H1 (cell line): ENCODE results near the gene MOB4. TPM values are rescaled to one million over a fixed set of nuclear protein-coding genes. Genes with fewer than 3 reads are reported as not detected.

Experiments
- CTCF ChIA-PET: fragments of 300-600 bp; sonication (Branson Sonifier 250); formaldehyde crosslinking; loops from one replicate; lab custom pipeline; 2021; ENCODE audit not compliant: partially characterized antibody; lab: Charles Lee
- POLR2A ChIA-PET: fragments of 300-600 bp; sonication (Branson Sonifier 250); formaldehyde crosslinking; loops from one replicate; lab custom pipeline; 2021; ENCODE audit warnings: inconsistent platforms; ENCODE audit not compliant: partially characterized antibody; lab: Charles Lee
- DNase-seq, 2 experiments: peaks; one replicate each; pipeline versions ENCODE4 v3.0.0 to v3.0.0-alpha.2; 2010 to 2022; ENCODE audit warnings: low spot score in 2 of 2, low read depth in 1 of 2, mixed read lengths in 1 of 2
- FAIRE-seq: peaks from 2 replicates; lab custom pipeline; 2011; peaks lifted over from hg19 to GRCh38; lab: Jason Lieb, UNC
- H2AFZ ChIP-seq: 2 replicates; pipeline ENCODE4 v1.8.1; 2012; ENCODE audit warnings: low read length, inconsistent platforms
- H2AK5ac ChIP-seq: 2 replicates; pipeline ENCODE4 v1.6.1; 2013; ENCODE audit warnings: low read depth, low read length
- H2BK120ac ChIP-seq: replicated peaks from 2 replicates; pipeline ENCODE3; 2013; ENCODE audit warnings: low read depth, low read length, inconsistent platforms
- H2BK12ac ChIP-seq: 2 replicates; pipeline ENCODE4 v1.6.1; 2013; ENCODE audit warnings: low read depth, low read length
- H2BK15ac ChIP-seq: 2 replicates; pipeline ENCODE4 v1.6.1; 2013; ENCODE audit warnings: low read length
- H2BK20ac ChIP-seq: 2 replicates; pipeline ENCODE4 v1.6.1; 2013; ENCODE audit warnings: low read length
- H2BK5ac ChIP-seq: 2 replicates; pipeline ENCODE4 v1.6.1; 2013; ENCODE audit warnings: low read depth, low read length
- H3K14ac ChIP-seq: 2 replicates; pipeline ENCODE4 v1.6.1; 2013; ENCODE audit warnings: inconsistent platforms; ENCODE audit not compliant: insufficient read length
- H3K18ac ChIP-seq: 2 replicates; pipeline ENCODE4 v1.6.1; 2013; ENCODE audit warnings: low read length; ENCODE audit errors: extremely low read depth
- H3K23ac ChIP-seq: 2 replicates; pipeline ENCODE4 v1.6.1; 2013; ENCODE audit warnings: inconsistent platforms; ENCODE audit not compliant: insufficient read length
- H3K23me2 ChIP-seq: 2 replicates; pipeline ENCODE4 v1.6.1; 2013; ENCODE audit warnings: low read depth, low read length
- H3K27ac ChIP-seq: 2 replicates; pipeline ENCODE4 v1.6.1; 2011; ENCODE audit warnings: low read depth, low read length, inconsistent platforms
- H3K27me3 ChIP-seq, 4 experiments: replicated peaks in 1 of 4; 1 replicate in 1 of 4; 2 replicates in 3 of 4; pipeline versions ENCODE4 v1.6.1 to v1.8.1; 2011 to 2013; ENCODE audit warnings: low read length in 3 of 4, mild to moderate bottlenecking in 3 of 4, inconsistent platforms in 2 of 4, mixed read lengths in 2 of 4, moderate library complexity in 1 of 4; ENCODE audit not compliant: control insufficient read depth in 3 of 4, insufficient read depth in 3 of 4; ENCODE audit errors: extremely low read depth in 1 of 4
- H3K36me3 ChIP-seq, 4 experiments: 2 replicates each; pipeline versions ENCODE4 v1.6.1 to v1.8.1; 2011 to 2013; ENCODE audit warnings: mild to moderate bottlenecking in 4 of 4, low read length in 3 of 4, moderate library complexity in 2 of 4, control low read depth in 1 of 4, inconsistent platforms in 1 of 4; ENCODE audit not compliant: insufficient read depth in 4 of 4, control insufficient read depth in 2 of 4
- H3K4ac ChIP-seq: replicated peaks from 2 replicates; pipeline ENCODE3; 2013; ENCODE audit warnings: low read length, low read depth, mixed read lengths, inconsistent platforms; ENCODE audit not compliant: insufficient read length
- H3K4me1 ChIP-seq, 4 experiments: replicated peaks in 1 of 4; 1 replicate in 1 of 4; 2 replicates in 3 of 4; pipeline versions ENCODE4 v1.6.1 to v1.8.1; 2011 to 2013; ENCODE audit warnings: low read length in 3 of 4, inconsistent platforms in 2 of 4, mixed read lengths in 1 of 4; ENCODE audit not compliant: insufficient read depth in 4 of 4, control insufficient read depth in 3 of 4
- H3K4me2 ChIP-seq, 2 experiments: 2 replicates each; pipeline versions ENCODE4 v1.6.1 to v1.8.1; 2011 to 2013; ENCODE audit warnings: low read depth in 2 of 2, low read length in 2 of 2, control low read depth in 1 of 2, inconsistent platforms in 1 of 2, mild to moderate bottlenecking in 1 of 2; ENCODE audit not compliant: insufficient read depth in 1 of 2
- H3K4me3 ChIP-seq, 4 experiments: fragments of 200-600, 300-600 bp in 1 of 4; sonication (generic), shearing (Covaris generic), sonication (Bioruptor Twin) in 1 of 4; 2 replicates each; pipeline versions ENCODE4 v1.5.1 to v1.8.1; 2011 to 2016; ENCODE audit warnings: low read length in 4 of 4, low read depth in 3 of 4, control low read depth in 2 of 4, inconsistent platforms in 2 of 4, mild to moderate bottlenecking in 2 of 4, mixed read lengths in 1 of 4, moderate library complexity in 1 of 4; ENCODE audit not compliant: insufficient read depth in 2 of 4; ENCODE audit errors: extremely low read depth in 1 of 4
- H3K56ac ChIP-seq: replicated peaks from 2 replicates; pipeline ENCODE3; 2013; ENCODE audit warnings: low read depth, mild to moderate bottlenecking, mixed read lengths, low read length, inconsistent platforms; ENCODE audit not compliant: insufficient read length
- H3K79me1 ChIP-seq: 2 replicates; pipeline ENCODE4 v1.6.1; 2013; ENCODE audit warnings: low read depth, low read length, control low read depth
- H3K79me2 ChIP-seq, 2 experiments: 2 replicates each; pipeline versions ENCODE4 v1.6.1 to v1.8.1; 2012 to 2013; ENCODE audit warnings: low read length in 2 of 2, mild to moderate bottlenecking in 2 of 2, inconsistent platforms in 1 of 2; ENCODE audit not compliant: insufficient read depth in 2 of 2, control insufficient read depth in 1 of 2
- H3K9ac ChIP-seq, 4 experiments: replicated peaks in 1 of 4; 1 replicate in 1 of 4; 2 replicates in 3 of 4; pipeline versions ENCODE4 v1.6.1 to v1.8.1; 2011 to 2013; ENCODE audit warnings: low read depth in 3 of 4, low read length in 3 of 4, control low read depth in 2 of 4, mild to moderate bottlenecking in 2 of 4, moderate library complexity in 2 of 4, inconsistent platforms in 1 of 4; ENCODE audit errors: extremely low read depth in 1 of 4
- H3K9me3 ChIP-seq, 2 experiments: 2 replicates each; pipeline versions ENCODE4 v1.6.1 to v1.8.1; 2012 to 2013; ENCODE audit warnings: mild to moderate bottlenecking in 2 of 2, moderate library complexity in 2 of 2, control low read depth in 1 of 2, inconsistent platforms in 1 of 2, low read depth in 1 of 2, low read length in 1 of 2, mixed read lengths in 1 of 2; ENCODE audit not compliant: insufficient read depth in 2 of 2
- H4K20me1 ChIP-seq, 2 experiments: replicated peaks in 1 of 2; 2 replicates each; pipeline versions ENCODE3 to v1.8.1; 2011 to 2013; ENCODE audit warnings: inconsistent platforms in 2 of 2, low read length in 2 of 2, mild to moderate bottlenecking in 1 of 2; ENCODE audit not compliant: insufficient read depth in 2 of 2, control insufficient read depth in 1 of 2
- H4K5ac ChIP-seq: 2 replicates; pipeline ENCODE4 v1.6.1; 2013; ENCODE audit warnings: low read length, low read depth, mixed read lengths, inconsistent platforms; ENCODE audit not compliant: insufficient read length
- H4K8ac ChIP-seq: 2 replicates; pipeline ENCODE4 v1.8.0; 2013; ENCODE audit warnings: mild to moderate bottlenecking, moderate library complexity, low read length, inconsistent platforms; ENCODE audit not compliant: insufficient read depth; ENCODE audit errors: extremely low read depth
- H4K91ac ChIP-seq: replicated peaks from 2 replicates; pipeline ENCODE3; 2013; ENCODE audit warnings: low read length, mixed read lengths, inconsistent platforms; ENCODE audit not compliant: insufficient read length
- ASH2L ChIP-seq: fragments of 200-600, 300-600 bp; sonication (generic); IDR thresholded peaks from one replicate; pipeline ENCODE4 v1.7.1; 2017; ENCODE audit warnings: low read length
- CBX5 ChIP-seq: fragments of 300-800, 300-1000 bp; sonication (generic); IDR thresholded peaks from 2 replicates; pipeline ENCODE4 v1.7.1; 2016; ENCODE audit warnings: antibody characterized with exemption, low read length, low read depth
- CHD2 ChIP-seq: IDR thresholded peaks from 2 replicates; pipeline ENCODE4 v1.6.1; 2012; ENCODE audit warnings: low read length, improper control_type of control experiment
- POLR2A ChIP-seq, 2 experiments: IDR thresholded peaks; 1 replicate in 1 of 2; 2 replicates in 1 of 2; pipeline ENCODE4 v1.6.1; 2011; ENCODE audit warnings: low read depth in 2 of 2, low read length in 2 of 2, mild to moderate bottlenecking in 2 of 2; ENCODE audit errors: control extremely low read depth in 1 of 2
- USF2 ChIP-seq: IDR thresholded peaks from 2 replicates; pipeline ENCODE4 v1.6.1; 2011; ENCODE audit warnings: low read length, improper control_type of control experiment
- WGBS, 2 experiments: shearing (Covaris generic) in 1 of 2; methylation state at CpG; one replicate each; pipeline versions ENCODE4 v1.1.6 to v1.1.7; 2013 to 2015; ENCODE audit warnings: low lambda C conversion rate in 2 of 2, mixed read lengths in 2 of 2, inconsistent platforms in 1 of 2, low coverage in 1 of 2, missing lambda C conversion rate in 1 of 2; ENCODE audit not compliant: insufficient replicate concordance in 2 of 2, insufficient coverage in 1 of 2, insufficient read length in 1 of 2; ENCODE audit errors: extremely low coverage in 1 of 2, missing lambda C conversion rate in 1 of 2; 5-methylcytosine and 5-hydroxymethylcytosine counted together
- polyA plus RNA-seq, 7 experiments: library from polyadenylated mRNA; depleted of rRNA in 3 of 7; stranded (reverse) in 5 of 7; unstranded in 2 of 7; fragments of >200 nt in 5 of 7; fragments of 200-250 nt in 2 of 7; gene quantifications; 1 replicate in 5 of 7; 2 replicates in 1 of 7; 4 replicates in 1 of 7; pipeline versions ENCODE4 v1.2.1 to v1.2.3, GENCODE V29; 2011 to 2013; ENCODE audit warnings: missing spikeins in 2 of 7, mixed read lengths in 2 of 7
- total RNA-seq: library from RNA; stranded (reverse); fragmentation: NEBNext Ultra II Directional; extraction: Animal tissue kit (Norgen Biotek cat#: 25700); gene quantifications from 2 replicates; pipeline ENCODE4 v1.2.1, GENCODE V29; 2021

MOB4 gene
- total and polyA plus RNA-seq, 2 of the 8 experiments (the other 6 are each of a cell fraction or from before 2014, with no cell fraction given) = 51.5 to 54.2 TPM

DNA sequence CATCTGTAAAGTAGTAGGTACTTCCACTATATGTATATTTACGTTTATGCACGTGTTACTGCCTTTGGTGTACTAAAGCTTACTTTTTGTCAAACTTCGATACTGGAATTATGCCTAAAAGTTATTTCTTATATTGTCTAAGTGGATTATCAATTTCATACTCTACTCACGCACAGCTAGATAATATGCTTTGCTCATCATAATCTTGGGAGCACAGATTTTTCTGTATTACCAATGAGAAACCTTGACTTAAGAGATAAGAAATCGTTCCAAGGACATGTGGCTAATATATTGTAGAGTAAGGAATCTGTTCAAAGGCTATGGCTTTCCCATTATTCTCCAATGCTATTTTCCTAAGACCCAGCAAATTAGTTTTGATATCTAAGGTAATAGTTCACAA is 9.2 kb upstream of the MOB4 start:
- H2AK5ac ChIP-seq = no peak overlapping the region
- POLR2A ChIA-PET = interaction anchor here (1.0 to 15.2 kb wide), 4 partner anchors 9 to 38 kb away, joined by 3 to 270 read pairs (median 38); partner anchors contain the start of genes HSPD1, HSPE1 and MOB4
- H4K91ac ChIP-seq = no peak overlapping the region
- H3K79me2 ChIP-seq = peaks cover 7 to 31% of the 10 kb centered on the region in 2 experiments
- no peak overlapping the region for H2BK12ac ChIP-seq
- H3K14ac ChIP-seq = no peak overlapping the region
- no peaks in the 10 kb centered on the region for H3K23me2 ChIP-seq
- no peak overlapping the region for H3K4me3 ChIP-seq
- TF ChIP-seq CHD2 (no peak), POLR2A (IDR thresholded peaks at IDR 0.05; ENCODE audit: control extremely low read depth in 1 of 2, low read depth in 2 of 2, low read length in 2 of 2) (no peak), CBX5 (no peak), ASH2L (no peak), USF2 (no peak)
- TF ChIP-seq, all 59 proteins: peak for 0
- 96% methylated on average over 5 of the region's 5 CpGs; no CpG with 5 or more reads in 1 of the 2 experiments for WGBS, 2 experiments
- Histone ChIP-seq H2BK15ac (no peak overlapping the region), H3K9ac (no peak overlapping the region), H2BK20ac (no peak overlapping the region), H3K4me2 (no peak overlapping the region), H4K20me1 (peaks cover 0 to 4% of the 10 kb centered on the region in 2 experiments), H3K9me3 (no peaks in the 10 kb centered on the region), H3K27me3 (no peaks in the 10 kb centered on the region), H3K27ac (no peak overlapping the region), H2BK5ac (no peak overlapping the region), H3K4ac (no peak overlapping the region), H3K18ac (no peak overlapping the region), H2BK120ac (no peak overlapping the region), H2AFZ (no peak overlapping the region), H3K23ac (no peak overlapping the region), H4K5ac (no peak overlapping the region), H4K8ac (no peak overlapping the region), H3K79me1 (no peaks in the 10 kb centered on the region), H3K36me3 (peaks cover 6 to 36% (median 16%) of the 10 kb centered on the region in 4 experiments; a peak in 7 of 8 replicates), H3K56ac (no peak overlapping the region), H3K4me1 (peaks cover 0 to 3% (median under 1%) of the 10 kb centered on the region in 4 experiments; a peak in 4 of 7 replicates)
- FAIRE-seq (no peak), DNase-seq (no peak)
- CTCF ChIA-PET = interaction anchor here (0.6 to 0.9 kb wide), 2 partner anchors 69 to 146 kb away, joined by 3 to 5 read pairs; no protein-coding TSS in a partner anchor
